Subcutaneous adipose tissue (tissue), 4 donors: ENCODE measurements around the gene CUBN. TPM values are rescaled to one million over a fixed set of nuclear protein-coding genes. Genes with fewer than 3 reads are reported as not detected.

Experiments used
- total RNA-seq, 4 donors: library from RNA; depleted of rRNA; stranded (reverse); fragments of >200 nt; gene quantifications; one replicate each; pipeline ENCODE4 v1.1.0, GENCODE V29; 2016
- TF ChIP-seq, protein P1 (sequence below): fragments of 450-650 bp; IDR thresholded peaks from one replicate; pipeline ENCODE4 v1.5.1; 2016; ENCODE audit warnings: low read depth, mild to moderate bottlenecking, control low read depth, antibody characterized with exemption, moderate library complexity

Gene CUBN
- total RNA-seq, 4 donors from 2014 or later: 1.9 to 6.6 (median 4.8) TPM

DNA sequence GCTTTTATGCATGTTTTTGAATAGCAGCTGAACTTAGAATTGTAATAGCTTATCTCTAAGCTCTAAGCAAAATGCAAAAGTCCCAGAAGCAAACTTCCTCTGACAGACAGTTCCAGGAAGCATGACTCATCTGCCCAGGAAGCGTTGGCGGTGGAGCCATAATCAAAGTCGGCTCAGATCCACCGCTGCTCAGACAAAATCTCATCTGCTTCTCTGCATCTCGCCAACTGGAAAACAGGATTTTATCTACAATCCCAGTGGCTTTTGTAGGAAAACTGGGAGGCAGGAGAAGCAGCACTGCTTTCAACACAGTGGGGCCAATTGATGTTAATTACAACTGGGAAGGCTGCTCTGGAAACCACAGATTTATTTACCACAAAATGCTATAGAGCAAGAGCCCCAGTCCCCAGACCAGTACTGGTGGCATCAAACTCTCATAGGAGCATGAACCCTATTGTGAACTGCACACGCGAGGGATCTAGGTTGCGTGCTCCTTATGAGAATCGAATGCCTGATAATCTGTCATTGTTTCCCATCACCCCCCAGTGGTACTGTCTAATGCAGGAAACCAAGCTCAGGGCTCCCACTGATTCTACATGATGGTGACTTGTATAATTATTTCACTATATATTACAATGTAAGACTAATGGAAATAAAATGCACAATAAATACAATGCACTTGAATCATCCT lies 99.9 kb downstream of the CUBN start:
- TF ChIP-seq, protein P1, sequence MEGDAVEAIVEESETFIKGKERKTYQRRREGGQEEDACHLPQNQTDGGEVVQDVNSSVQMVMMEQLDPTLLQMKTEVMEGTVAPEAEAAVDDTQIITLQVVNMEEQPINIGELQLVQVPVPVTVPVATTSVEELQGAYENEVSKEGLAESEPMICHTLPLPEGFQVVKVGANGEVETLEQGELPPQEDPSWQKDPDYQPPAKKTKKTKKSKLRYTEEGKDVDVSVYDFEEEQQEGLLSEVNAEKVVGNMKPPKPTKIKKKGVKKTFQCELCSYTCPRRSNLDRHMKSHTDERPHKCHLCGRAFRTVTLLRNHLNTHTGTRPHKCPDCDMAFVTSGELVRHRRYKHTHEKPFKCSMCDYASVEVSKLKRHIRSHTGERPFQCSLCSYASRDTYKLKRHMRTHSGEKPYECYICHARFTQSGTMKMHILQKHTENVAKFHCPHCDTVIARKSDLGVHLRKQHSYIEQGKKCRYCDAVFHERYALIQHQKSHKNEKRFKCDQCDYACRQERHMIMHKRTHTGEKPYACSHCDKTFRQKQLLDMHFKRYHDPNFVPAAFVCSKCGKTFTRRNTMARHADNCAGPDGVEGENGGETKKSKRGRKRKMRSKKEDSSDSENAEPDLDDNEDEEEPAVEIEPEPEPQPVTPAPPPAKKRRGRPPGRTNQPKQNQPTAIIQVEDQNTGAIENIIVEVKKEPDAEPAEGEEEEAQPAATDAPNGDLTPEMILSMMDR: no peak

DNA sequence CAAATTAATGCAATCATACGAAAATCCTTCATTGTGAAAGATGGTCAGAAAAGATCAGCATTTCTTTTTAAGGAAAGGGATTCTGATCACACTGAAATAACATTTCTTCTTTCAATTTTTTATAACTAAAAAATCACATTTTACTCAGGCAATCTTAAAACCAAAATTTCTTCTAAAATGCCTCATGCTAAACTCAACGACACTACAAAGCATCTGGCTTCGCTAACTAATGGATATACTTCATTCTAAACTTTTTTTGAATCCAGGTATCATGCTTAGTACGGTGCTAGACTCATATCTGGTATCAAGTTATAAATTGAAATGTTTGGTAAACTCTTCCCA lies 100.4 kb downstream of the CUBN start:
- TF ChIP-seq, protein P1: no peak

DNA sequence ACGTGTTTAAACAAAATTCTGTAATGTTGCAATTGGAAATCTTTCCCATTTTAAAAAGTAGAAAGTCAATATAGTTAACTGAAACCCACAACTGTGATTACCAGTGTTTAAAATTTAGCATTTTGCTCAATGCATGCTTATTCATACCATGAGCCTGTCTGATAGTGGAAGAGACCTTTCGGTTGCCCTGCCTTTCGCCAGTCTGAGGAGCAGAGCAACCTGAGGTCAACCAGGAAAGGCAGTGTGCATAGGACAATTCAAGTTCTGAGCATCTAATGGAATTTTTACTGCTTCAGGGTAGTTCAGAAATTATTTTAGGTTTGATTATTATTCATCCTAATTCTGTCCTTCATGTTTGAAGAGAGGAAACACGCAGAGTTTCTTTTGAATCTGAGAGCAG lies 100.8 kb downstream of the CUBN start:
- TF ChIP-seq, protein P1: no peak

DNA sequence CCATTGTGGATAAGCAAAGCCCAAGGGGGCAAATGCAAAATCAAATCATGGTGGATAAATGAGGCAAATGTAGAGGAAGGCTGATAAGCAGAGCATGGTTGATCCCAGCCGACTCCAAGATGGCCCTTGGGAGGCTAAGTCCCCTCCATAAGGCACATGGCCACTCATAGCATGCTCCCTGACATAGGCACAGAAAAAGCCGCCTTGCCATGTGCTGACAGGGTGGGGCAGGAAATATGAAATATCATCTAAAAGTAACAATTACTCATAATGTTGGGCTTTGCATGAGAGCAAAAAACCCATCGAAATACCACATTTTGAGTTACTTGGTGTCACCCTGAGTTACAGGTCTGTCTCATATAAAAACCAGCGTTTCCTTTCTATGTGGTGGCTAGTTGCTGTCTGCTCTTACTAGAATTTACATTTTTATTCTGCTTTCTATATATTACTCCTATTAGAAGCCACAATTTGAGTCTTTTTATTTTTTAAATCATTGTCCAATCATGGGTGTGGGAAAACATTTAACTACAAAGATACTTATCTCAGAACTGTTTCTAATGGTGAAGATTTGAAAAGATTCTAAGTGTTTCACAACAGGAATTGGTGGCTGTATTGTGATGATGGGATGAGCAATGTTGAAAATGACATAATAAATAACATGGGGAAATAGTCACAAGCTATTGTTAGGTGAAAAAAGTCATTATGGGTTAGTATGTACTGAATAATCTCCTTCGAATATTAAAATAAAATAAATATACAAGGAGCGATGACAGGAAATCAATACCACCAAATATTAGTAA lies 102.7 kb downstream of the CUBN start:
- TF ChIP-seq, protein P1: no peak

DNA sequence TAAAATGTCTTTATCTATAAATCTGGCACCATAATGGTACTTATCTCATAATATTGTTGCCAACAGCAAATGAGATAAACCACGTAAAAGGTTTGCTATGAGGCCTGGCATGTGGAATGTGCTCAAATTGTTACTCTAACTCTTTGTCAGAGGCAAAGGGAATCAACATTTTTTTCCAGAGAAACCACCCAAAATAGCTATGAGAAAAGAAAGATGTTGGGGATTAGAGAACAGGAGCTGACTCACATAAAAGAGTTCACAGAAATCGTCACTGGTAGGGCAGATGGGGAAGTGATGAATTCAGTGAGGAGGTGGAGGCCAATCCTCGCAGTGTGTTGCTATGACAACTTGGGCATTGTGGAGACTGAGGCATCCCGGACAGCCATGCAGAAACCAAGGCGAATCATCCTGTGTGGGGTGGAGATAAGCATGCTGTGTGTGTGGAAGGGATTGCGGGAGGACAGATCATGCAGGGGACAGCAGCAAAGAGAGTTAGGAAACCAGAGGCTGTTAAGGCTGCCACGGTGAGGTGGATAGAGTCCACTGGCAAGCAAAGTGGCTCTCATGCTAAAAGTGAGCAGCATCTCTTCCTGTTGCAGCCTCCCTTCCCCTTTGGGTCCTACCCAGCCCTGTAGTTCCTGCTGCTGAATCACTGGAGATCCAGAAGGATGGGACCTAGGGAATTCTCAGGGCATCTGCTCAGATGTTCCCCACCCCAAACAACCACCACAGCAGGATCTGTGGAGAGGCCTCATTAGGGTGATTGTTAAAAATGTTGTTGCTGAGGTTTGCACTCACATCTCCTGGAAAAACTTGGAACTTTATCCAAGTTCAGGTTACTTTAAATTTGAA lies 103.9 kb downstream of the CUBN start:
- TF ChIP-seq, protein P1: no peak

DNA sequence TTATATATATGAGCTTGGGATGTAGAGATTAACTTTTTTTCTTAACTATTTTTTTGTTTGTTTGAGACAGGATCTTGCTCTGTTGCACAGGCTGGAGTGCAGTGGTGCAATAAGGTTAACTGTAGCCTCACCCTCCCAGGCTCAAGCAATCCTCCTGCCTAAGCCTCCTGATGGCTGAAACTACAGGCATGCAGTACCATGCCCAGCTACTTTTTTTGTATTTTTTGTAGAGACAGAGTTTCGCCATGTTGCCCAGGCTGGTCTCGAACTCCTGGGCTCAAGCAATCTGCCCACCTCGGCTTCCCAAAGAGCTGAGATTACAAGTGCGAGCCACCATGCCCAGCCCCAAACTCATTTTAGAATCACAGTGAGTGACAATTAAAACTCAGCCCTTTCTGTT lies 105.2 kb downstream of the CUBN start:
- TF ChIP-seq, protein P1: no peak
